Neural cell (in vitro differentiated cells): ENCODE data around the gene MSI2. TPM values are rescaled to one million over a fixed set of nuclear protein-coding genes. Genes with fewer than 3 reads are reported as not detected.

Source experiments
- H2AFZ ChIP-seq: fragments of 200-600, 300-800 bp; sonication (generic), shearing (Covaris generic); 2 replicates; pipeline ENCODE4 v1.6.0; 2014; ENCODE audit warnings: low read depth, mild to moderate bottlenecking, antibody characterized with exemption, low read length, moderate library complexity
- H3F3A ChIP-seq: fragments of 200-600 bp; shearing (Covaris generic); 2 replicates; pipeline ENCODE4 v1.6.1; 2016; ENCODE audit warnings: mild to moderate bottlenecking, moderate library complexity, mixed read lengths, antibody characterized with exemption, low read length; ENCODE audit not compliant: insufficient read depth, poor library complexity, severe bottlenecking
- H3K27ac ChIP-seq: fragments of 200-600, 300-800 bp; sonication (generic), shearing (Covaris generic); 2 replicates; pipeline ENCODE4 v1.5.1; 2014; ENCODE audit warnings: mild to moderate bottlenecking, low read length, moderate library complexity
- H3K27me3 ChIP-seq: fragments of 300-800, 200-600 bp; sonication (generic), shearing (Covaris generic); 2 replicates; pipeline ENCODE4 v1.6.0; 2014; ENCODE audit warnings: mild to moderate bottlenecking, low read depth, low read length, moderate library complexity; ENCODE audit not compliant: insufficient read depth
- H3K36me3 ChIP-seq: fragments of 300-800, 200-600 bp; sonication (generic), shearing (Covaris generic); 2 replicates; pipeline ENCODE4 v1.5.1; 2014; ENCODE audit warnings: mild to moderate bottlenecking, antibody characterized with exemption, low read length, moderate library complexity; ENCODE audit not compliant: insufficient read depth
- H3K4me2 ChIP-seq: fragments of 300-800, 200-600 bp; sonication (generic), shearing (Covaris generic); 2 replicates; pipeline ENCODE4 v1.6.0; 2014; ENCODE audit warnings: mild to moderate bottlenecking, low read length
- H3K4me3 ChIP-seq: fragments of 300-800, 200-600 bp; sonication (generic), shearing (Covaris generic); 2 replicates; pipeline ENCODE4 v1.5.1; 2014; ENCODE audit warnings: mild to moderate bottlenecking, low read length, moderate library complexity
- H3K79me2 ChIP-seq: fragments of 200-600 bp; shearing (Covaris generic); replicated peaks from 2 replicates; pipeline ENCODE4 v1.6.0; 2014; ENCODE audit warnings: mild to moderate bottlenecking, low read length, moderate library complexity; ENCODE audit not compliant: insufficient read depth
- H3K9ac ChIP-seq: fragments of 300-800, 200-600 bp; sonication (generic), shearing (Covaris generic); 2 replicates; pipeline ENCODE4 v1.6.1; 2016; ENCODE audit warnings: mild to moderate bottlenecking, low read length, mixed read lengths
- H3K9me2 ChIP-seq: fragments of 200-600 bp; shearing (Covaris generic); 2 replicates; pipeline ENCODE4 v1.6.1; 2016; ENCODE audit warnings: mild to moderate bottlenecking, low read length, mixed read lengths; ENCODE audit not compliant: insufficient read depth
- H3K9me3 ChIP-seq: fragments of 200-600, 300-800 bp; sonication (generic), shearing (Covaris generic); 2 replicates; pipeline ENCODE4 v1.6.1; 2016; ENCODE audit warnings: mild to moderate bottlenecking, mixed run types, low read length, moderate library complexity, mixed read lengths
- H4K20me1 ChIP-seq: fragments of 200-600 bp; shearing (Covaris generic); 2 replicates; pipeline ENCODE4 v1.6.1; 2016; ENCODE audit warnings: mild to moderate bottlenecking, mixed run types; ENCODE audit not compliant: insufficient read depth
- CTCF ChIP-seq: fragments of 450-650 bp; IDR thresholded peaks from 2 replicates; pipeline ENCODE4 v1.5.1; 2014; ENCODE audit warnings: antibody characterized with exemption, mild to moderate bottlenecking, moderate library complexity; ENCODE audit not compliant: poor library complexity, severe bottlenecking
- EP300 ChIP-seq: fragments of 450-650 bp; conservative IDR thresholded peaks from 2 replicates; pipeline ENCODE4 v1.6.1; 2014; ENCODE audit warnings: antibody characterized with exemption, mild to moderate bottlenecking, moderate library complexity; ENCODE audit not compliant: poor library complexity, severe bottlenecking
- EZH2 ChIP-seq: fragments of 200-600, 300-800 bp; shearing (Covaris generic), sonication (generic); IDR thresholded peaks from 2 replicates; pipeline ENCODE4 v1.6.1; 2014; ENCODE audit warnings: antibody characterized with exemption, low read length, borderline replicate concordance, mild to moderate bottlenecking; ENCODE audit not compliant: insufficient read depth, poor library complexity, severe bottlenecking
- MXI1 ChIP-seq: fragments of 450-650 bp; conservative IDR thresholded peaks from 2 replicates; pipeline ENCODE4 v1.6.1; 2014; ENCODE audit warnings: antibody characterized with exemption, mild to moderate bottlenecking; ENCODE audit not compliant: poor library complexity, severe bottlenecking
- POLR2AphosphoS5 ChIP-seq: IDR thresholded peaks from 2 replicates; pipeline ENCODE4 v1.6.1; 2012
- RAD21 ChIP-seq: fragments of 450-650 bp; conservative IDR thresholded peaks from 2 replicates; pipeline ENCODE4 v1.6.1; 2014; ENCODE audit warnings: antibody characterized with exemption, mild to moderate bottlenecking, moderate library complexity
- REST ChIP-seq: IDR thresholded peaks from 2 replicates; pipeline ENCODE4 v1.6.1; 2012; ENCODE audit warnings: borderline replicate concordance
- SMC3 ChIP-seq: fragments of 450-650 bp; conservative IDR thresholded peaks from 2 replicates; pipeline ENCODE4 v1.6.1; 2014; ENCODE audit warnings: antibody characterized with exemption, mild to moderate bottlenecking, moderate library complexity; ENCODE audit not compliant: poor library complexity
- TAF1 ChIP-seq: IDR thresholded peaks from 2 replicates; pipeline ENCODE4 v1.6.1; 2012; ENCODE audit warnings: low read depth
- polyA plus RNA-seq: library from polyadenylated mRNA; depleted of rRNA; stranded (reverse); fragments of >200 nt; gene quantifications from 2 replicates; pipeline ENCODE4 v1.2.3, GENCODE V29; 2014

Gene MSI2
- polyA plus RNA-seq, 1 donor from 2014 or later = 61.4 TPM

- Histone ChIP-seq H3K27me3 (no peaks in the 10 kb centered on the region), H3K4me2 (no peak overlapping the region), H3K9me3 (no peaks in the 10 kb centered on the region), H3K4me3 (no peak overlapping the region), H4K20me1 (no peaks in the 10 kb centered on the region), H3K36me3 (no peaks in the 10 kb centered on the region), H3K79me2 (no peaks in the 10 kb centered on the region), H3K27ac (no peak overlapping the region), H3F3A (no peaks in the 10 kb centered on the region), H3K9me2 (no peaks in the 10 kb centered on the region), H2AFZ (no peak overlapping the region), H3K9ac (no peak overlapping the region)
- TF ChIP-seq RAD21 (no peak), REST (no peak), SMC3 (no peak), TAF1 (no peak), CTCF (no peak), POLR2AphosphoS5 (no peak), MXI1 (no peak), EZH2 (no peak), EP300 (no peak)
Observed at GRCh38 chr17:57677301-57677700, 421.0 kb downstream of the MSI2 start.

- Histone ChIP-seq H3K36me3 (no peaks in the 10 kb centered on the region), H3K27ac (no peak overlapping the region), H3K9me2 (no peaks in the 10 kb centered on the region), H4K20me1 (no peaks in the 10 kb centered on the region), H3K27me3 (no peaks in the 10 kb centered on the region), H3K4me2 (no peak overlapping the region), H3K4me3 (no peak overlapping the region), H3K79me2 (no peaks in the 10 kb centered on the region), H3K9ac (no peak overlapping the region), H3F3A (no peaks in the 10 kb centered on the region), H2AFZ (no peak overlapping the region), H3K9me3 (no peaks in the 10 kb centered on the region)
- TF ChIP-seq POLR2AphosphoS5 (no peak), REST (no peak), CTCF (no peak), MXI1 (no peak), EZH2 (no peak), RAD21 (no peak)
Observed at GRCh38 chr17:57677858-57678257, 421.5 kb downstream of the MSI2 start.
